ENCODE results near the gene RAP1GAP.
A peak's percentile ranks its signal among the peaks of the same experiment; 100 is the strongest.

Gene RAP1GAP

DNA sequence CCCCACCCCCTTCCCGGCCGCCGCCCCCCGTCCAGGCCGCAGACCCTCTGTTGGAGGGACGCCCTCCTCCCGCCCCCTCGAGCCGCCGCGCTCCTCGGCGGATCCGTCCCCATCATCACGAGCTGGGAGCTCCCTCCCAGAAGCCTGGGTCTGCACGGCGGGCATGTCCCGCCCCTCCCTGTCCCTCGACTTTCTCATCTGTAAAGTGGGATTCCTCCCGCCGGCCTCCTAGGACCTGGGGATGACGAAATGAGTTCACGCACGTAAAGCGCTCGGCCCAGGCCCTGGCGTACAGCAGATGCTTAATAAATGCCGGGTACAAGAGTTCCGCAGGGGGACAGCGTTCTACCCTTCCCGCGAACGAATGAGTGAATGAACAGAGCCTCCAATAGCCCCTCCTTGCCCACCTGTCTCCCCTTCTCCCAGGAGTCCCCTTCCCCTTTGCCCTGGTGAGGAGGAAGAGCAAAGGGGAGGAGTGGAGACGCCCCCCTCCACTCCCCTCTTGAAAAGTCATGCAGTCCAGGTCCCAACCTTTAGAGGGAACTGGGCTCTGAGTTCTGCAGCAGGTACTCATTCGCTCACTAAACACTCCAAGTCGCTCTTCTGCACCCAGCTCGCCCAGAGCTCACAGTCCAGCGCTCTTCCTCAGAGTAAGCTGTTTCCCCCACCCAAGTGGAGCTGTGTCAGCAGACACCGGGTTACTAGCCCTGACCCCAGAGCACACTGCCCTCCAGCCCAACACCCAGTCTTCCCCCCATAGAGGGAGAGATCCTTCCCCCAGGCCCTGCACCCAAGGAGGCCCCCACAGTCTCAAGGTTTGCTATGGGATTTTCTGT lies 16.8 kb downstream of the RAP1GAP start:
- TF ChIP-seq, protein P1, sequence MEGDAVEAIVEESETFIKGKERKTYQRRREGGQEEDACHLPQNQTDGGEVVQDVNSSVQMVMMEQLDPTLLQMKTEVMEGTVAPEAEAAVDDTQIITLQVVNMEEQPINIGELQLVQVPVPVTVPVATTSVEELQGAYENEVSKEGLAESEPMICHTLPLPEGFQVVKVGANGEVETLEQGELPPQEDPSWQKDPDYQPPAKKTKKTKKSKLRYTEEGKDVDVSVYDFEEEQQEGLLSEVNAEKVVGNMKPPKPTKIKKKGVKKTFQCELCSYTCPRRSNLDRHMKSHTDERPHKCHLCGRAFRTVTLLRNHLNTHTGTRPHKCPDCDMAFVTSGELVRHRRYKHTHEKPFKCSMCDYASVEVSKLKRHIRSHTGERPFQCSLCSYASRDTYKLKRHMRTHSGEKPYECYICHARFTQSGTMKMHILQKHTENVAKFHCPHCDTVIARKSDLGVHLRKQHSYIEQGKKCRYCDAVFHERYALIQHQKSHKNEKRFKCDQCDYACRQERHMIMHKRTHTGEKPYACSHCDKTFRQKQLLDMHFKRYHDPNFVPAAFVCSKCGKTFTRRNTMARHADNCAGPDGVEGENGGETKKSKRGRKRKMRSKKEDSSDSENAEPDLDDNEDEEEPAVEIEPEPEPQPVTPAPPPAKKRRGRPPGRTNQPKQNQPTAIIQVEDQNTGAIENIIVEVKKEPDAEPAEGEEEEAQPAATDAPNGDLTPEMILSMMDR (conservative IDR thresholded peaks at IDR 0.05): no peak
- peak overlapping the region; percentile 78 for H3K27ac ChIP-seq

DNA sequence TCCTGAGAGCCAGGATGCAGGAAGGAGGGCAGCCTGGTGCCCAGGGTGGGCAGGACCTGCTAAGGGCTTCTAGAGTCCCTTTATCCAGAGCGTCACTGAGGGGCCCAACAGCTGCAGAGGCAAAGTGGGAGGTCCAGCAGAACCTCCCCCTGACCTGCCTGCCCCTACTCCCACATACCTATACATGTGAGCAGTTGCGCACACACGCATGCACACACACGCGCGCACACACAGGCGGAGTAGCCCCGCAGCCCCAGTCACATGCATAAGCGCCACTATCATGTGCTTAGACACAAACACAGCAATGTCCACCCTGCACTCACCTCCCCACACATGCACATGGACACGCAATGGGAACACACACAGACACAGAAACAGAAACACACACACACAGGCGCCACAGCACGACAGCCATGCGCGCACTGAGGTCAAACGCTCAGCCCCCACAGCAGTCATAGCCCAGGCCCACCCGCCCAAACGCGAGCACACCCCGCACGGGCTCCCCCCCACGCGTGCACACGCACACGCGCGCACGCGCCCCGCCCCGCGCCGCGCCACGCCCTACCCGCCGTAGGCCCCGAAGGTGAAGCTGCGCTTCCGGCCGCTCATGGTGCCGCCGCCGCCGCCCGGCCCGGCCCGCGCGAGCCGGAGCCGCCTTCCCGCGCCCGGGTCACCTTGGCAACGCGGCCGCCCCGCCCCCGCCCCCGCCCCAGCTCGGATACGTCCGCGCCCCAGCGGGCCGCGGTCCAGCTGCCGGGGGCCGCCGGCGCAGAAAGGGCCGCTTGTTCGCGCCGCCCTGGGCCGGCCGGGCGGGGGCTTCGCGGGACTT lies 17.7 kb downstream of the RAP1GAP start:
- TF ChIP-seq, protein P1 (conservative IDR thresholded peaks at IDR 0.05): no peak
- H3K27ac ChIP-seq: peak overlapping the region; percentile 78

GRCh38 chr1:21650400-21650799 lies 18.8 kb downstream of the RAP1GAP start:
- TF ChIP-seq, protein P1 (conservative IDR thresholded peaks at IDR 0.05): no peak
- H3K27ac ChIP-seq: peak overlapping the region; percentile 78

DNA sequence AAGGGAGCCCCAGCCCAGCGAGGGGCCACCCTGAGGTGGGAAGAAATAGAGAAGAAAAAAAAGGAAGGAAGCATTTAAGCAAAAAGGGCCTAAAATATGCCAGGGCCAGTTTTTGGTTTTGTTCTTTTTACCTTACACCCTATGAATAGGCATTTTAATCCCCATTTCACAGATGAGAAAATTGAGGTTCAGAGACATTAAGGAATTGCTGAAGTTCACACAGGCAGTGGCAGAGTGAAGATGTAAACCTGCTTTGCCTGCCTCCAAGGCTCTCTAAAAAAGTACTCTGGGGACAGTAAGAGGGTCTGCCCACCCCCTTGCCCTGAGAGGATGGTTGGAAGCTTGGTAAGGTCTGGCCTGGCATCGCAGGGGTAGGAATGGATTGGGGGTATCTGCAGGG lies 19.8 kb downstream of the RAP1GAP start:
- TF ChIP-seq, protein P1 (conservative IDR thresholded peaks at IDR 0.05): no peak
- peak overlapping the region; percentile 78; the same call in 1 of the 2 replicates for H3K27ac ChIP-seq

GRCh38 chr1:21648791-21649190 lies 20.4 kb downstream of the RAP1GAP start:
- no peak overlapping the region; the same call in 1 of the 2 replicates for H3K27ac ChIP-seq
- TF ChIP-seq, protein P1 (conservative IDR thresholded peaks at IDR 0.05): no peak

GRCh38 chr1:21648352-21648730 lies 20.8 kb downstream of the RAP1GAP start:
- H3K27ac ChIP-seq: no peak overlapping the region
- TF ChIP-seq, protein P1 (conservative IDR thresholded peaks at IDR 0.05): no peak
